KOPT-K1 (cell line): ENCODE results near the gene DHRS13.
"Not testable (repeated sequence)": the region's sequence is repeated elsewhere in the genome, so short reads cannot be mapped to it uniquely, and the experiment has no call there.

Experiments
- H3K27ac ChIP-seq: fragments of 200-600 bp; sonication (generic); 2 replicates; pipeline ENCODE4 v1.5.1; 2016; ENCODE audit warnings: antibody characterized with exemption, mild to moderate bottlenecking, low read depth, low read length; ENCODE audit not compliant: poor library complexity, severe bottlenecking
- H3K36me3 ChIP-seq: fragments of 200-600 bp; sonication (generic); 2 replicates; pipeline ENCODE4 v1.5.1; 2017; ENCODE audit warnings: antibody characterized with exemption, mild to moderate bottlenecking, low read length, moderate library complexity; ENCODE audit not compliant: insufficient read depth
- H3K9me3 ChIP-seq: fragments of 200-600 bp; sonication (generic); 2 replicates; pipeline ENCODE4 v1.5.1; 2017; ENCODE audit warnings: antibody characterized with exemption, low read length, mild to moderate bottlenecking; ENCODE audit not compliant: insufficient read depth, poor library complexity, severe bottlenecking

The DHRS13 gene

DNA sequence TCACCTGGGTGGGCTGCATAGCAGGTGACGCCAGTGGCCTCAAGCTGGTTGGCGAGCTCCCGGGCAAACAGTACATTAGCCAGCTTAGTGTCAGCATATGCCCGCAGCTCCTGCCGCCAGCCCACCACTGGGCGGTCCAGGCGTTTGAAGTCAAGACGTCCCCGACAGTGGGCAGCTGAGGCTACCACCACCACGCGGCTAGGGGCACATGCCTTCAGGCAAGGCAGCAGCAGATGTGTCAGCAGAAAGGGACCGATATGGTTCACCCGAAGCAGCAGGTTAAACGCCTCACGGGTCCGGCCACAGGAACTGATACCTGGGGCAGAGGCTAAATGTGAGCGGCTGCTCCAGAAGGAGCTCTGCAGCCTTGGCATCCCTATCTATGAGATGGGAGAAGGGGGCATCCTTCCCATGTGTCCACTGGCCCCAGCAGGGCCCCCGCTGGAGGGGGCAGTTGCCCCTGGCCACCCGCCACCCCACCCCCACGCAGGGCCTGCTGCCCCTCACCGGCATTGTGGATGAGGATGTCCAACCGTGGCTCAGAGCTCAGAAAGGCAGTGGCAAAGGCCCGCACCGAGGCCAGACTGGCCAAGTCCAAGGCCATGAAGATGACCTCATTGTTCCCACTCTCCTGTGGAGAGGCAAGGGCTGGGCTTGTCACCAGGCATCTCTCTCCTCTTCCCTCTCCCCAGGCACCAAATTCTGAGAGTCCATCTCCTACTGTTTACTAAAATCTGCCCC, 1.7 kb downstream of the DHRS13 start:
- peak overlapping the region; percentile 76 for H3K27ac ChIP-seq
- H3K9me3 ChIP-seq: no peaks in the 10 kb centered on the region
- peaks cover 21% of the 10 kb centered on the region for H3K36me3 ChIP-seq

DNA sequence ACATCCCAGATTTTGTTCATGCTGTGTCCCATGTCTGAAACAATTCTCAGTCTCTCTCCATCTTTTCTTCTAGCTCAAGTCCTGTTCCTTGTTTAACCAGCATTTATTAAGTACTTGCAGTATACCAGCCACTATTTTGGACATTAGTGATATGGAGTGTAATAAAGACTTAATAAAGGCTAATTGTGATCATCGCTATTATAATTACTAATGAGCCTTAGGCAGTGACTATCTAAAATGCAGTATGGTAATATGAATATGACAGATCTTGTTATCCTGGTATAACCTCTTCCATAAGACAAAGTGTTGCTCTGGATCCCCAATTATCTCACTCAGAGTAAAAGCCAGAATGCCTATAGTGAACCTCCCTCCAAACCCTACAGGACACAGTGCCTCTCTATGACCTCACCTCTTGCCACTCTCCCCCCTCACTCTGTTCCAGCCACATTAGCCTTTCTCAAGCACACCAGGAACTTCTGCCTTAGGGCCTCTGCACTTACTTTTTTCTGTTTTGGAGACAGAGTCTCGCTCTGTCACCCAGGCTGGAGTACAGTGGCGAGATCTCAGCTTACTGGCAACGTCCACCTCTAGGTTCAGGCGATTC, 3.6 kb downstream of the DHRS13 start:
- H3K36me3 ChIP-seq: peaks cover 11% of the 10 kb centered on the region; the same call in 1 of the 2 replicates
- H3K9me3 ChIP-seq: no peaks in the 10 kb centered on the region
- no peak overlapping the region for H3K27ac ChIP-seq

DNA sequence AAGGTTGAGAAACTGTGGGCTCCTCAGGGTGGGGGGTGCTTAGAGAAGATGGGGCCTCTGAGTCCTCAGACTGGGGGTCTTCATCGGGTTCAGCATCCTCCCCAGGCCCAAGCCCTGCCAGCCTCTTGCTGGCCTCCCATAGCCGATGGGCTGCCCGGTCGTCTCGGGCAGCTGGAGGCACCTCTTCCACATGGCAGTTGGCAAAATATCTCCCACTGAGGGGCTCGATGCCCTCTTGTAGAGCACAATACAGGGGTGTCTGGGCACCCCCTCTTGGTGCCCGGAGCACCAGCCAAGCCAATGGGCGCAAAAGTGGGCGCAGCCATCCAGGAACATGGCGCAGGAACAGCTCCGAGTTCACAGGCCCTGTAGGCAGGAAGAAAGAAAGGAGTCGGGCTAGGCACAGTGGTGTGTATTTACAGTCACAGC, 4.3 kb downstream of the DHRS13 start:
- H3K9me3 ChIP-seq: no peaks in the 10 kb centered on the region
- H3K27ac ChIP-seq: no peak overlapping the region
- H3K36me3 ChIP-seq: peaks cover 11% of the 10 kb centered on the region; the same call in 1 of the 2 replicates

DNA sequence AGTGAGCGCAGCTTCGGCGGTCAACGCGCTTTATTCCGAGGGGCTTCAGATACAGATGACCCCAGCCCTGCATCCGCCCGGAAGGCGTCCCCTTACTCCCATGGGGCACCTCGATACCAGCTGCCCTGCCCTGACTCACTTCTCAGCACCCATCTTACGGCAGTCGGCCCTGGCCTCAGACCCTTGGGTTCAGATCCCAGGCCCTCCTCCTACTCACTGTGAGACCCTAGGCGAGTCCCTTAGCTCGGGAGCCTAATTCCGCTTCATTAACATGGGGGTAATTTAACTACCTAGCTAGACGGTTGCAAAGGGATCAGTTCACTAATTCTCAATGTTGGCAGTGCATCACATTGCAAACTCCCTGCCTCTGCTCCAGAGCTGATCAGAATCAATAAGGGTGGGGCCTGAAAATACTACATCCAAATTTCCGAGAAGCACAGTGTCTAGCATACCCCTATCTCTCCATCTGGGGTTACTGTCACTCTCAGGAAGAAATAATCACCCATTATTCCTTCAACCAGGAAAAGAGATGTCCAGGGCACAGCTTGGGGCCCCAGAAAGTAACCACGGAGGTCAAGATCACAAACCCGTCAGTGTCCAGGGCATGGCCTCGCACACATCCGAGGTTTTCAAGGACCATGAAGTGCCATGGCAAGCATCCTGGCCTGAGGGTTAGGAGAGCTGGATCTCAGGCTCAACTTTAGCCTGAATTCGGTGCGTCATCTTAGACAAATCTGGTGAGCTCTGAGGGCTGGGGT, 4.9 kb downstream of the DHRS13 start:
- Histone ChIP-seq H3K27ac (peak overlapping the region; percentile 72), H3K36me3 (peaks cover 11% of the 10 kb centered on the region; the same call in 1 of the 2 replicates), H3K9me3 (no peaks in the 10 kb centered on the region)

DNA sequence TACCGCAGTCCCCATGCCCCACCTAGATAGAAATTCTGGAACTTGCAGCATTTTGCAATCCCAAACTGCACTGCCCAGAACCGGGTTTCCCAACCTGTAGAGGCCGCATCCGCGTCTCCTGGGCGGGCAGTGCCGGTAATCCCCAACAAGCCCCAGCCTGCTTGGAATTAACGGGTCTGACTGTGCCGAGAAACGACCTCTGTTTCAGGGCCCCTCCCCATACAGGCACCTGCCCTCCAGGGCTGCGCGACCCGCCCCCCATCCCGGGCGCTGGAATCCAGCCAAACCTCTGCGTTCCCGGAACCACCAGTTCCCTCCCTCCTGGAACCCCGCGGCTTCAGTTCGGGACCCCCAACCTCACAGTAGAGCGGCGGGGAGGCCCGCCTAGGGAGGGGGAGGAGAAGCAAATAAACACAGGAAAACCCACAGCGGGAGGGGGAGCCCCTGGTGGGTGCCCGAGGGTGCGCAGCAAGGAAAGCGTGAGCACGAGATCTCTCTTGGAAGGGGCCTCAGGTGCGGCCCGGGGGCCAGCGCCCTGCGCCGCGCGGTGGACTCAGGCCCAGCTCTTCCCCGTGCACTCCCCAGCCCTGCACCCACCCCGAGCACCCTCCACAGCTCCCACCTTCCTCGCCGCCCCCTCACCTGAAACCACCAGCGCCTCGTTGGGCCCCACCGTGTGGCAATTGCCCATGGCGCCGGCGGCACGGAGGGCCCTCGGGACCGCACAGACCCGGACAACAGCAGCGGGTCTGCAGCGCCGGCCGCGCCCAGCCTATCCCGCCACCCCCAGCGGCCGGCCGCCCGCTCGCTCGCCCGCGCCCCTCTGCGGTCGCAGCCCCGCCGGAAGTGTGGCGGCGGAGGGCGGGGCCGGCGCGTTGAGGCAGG, 5.8 kb downstream of the DHRS13 start, which contains the start of gene FLOT2:
Gene FLOT2 (minus strand): TSS at position 850 of the 885 bp plus-strand sequence. CDS start 159 bp downstream, at position 691.
- Histone ChIP-seq H3K9me3 (no peaks in the 10 kb centered on the region), H3K36me3 (peaks cover 11% of the 10 kb centered on the region; the same call in 1 of the 2 replicates), H3K27ac (peak within 1 kb of the TSS; percentile 72)

DNA sequence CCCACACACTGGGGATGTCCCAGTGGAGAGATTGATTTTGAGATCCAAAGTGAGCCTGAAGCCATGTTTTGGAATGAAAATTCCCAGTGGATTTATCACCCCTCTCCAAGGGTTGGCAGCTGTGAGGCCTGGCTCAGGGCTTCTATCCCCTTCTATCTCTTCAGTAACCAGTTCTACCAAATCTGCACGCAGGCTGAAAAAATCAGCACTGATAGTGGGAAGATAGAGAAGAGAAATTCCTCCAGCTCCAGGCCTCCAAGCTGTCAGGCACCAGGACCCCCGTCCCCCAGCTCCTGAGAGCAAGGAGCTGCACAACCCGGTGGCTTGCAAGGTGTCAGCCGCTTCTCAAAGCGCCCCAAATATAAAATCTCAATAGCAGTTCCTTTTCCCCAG, 6.4 kb downstream of the DHRS13 start:
- no peaks in the 10 kb centered on the region for H3K9me3 ChIP-seq
- peaks cover 11% of the 10 kb centered on the region; the same call in 1 of the 2 replicates for H3K36me3 ChIP-seq
- peak overlapping the region; percentile 72 for H3K27ac ChIP-seq

DNA sequence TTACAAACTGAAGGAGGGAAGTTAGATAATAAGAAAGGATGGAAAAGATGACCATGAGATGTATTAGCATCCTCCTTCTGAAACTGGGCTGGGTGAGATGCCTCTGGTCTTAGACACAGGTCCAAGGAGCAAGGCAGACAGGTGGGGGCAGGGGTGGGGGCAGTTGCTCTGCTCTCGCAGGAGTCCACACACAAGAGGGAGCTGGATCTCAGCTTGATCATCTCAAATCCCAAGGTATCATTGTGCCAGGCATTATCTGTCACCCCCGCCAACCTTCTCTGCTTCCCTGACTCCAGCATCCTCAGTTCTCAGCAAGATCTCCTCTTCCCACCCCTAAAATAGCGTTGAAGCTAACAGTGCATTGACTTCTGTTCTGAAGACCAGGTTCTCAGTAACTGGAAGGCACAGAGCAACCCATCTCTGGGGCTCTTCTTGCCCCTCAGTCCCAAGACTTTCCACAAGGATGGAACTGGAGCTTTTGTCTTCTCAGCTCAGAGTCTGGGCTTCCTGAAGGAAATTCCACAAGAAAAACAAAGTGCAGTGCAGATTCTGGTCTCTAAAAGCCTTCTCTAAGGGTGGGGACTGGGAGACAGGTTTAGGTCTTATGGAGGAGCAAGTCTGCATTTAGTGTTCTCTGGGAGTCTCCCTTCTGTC, 7.0 kb downstream of the DHRS13 start:
- no peaks in the 10 kb centered on the region for H3K9me3 ChIP-seq
- H3K27ac ChIP-seq: no peak overlapping the region
- peaks cover 8% of the 10 kb centered on the region; the same call in 1 of the 2 replicates for H3K36me3 ChIP-seq

DNA sequence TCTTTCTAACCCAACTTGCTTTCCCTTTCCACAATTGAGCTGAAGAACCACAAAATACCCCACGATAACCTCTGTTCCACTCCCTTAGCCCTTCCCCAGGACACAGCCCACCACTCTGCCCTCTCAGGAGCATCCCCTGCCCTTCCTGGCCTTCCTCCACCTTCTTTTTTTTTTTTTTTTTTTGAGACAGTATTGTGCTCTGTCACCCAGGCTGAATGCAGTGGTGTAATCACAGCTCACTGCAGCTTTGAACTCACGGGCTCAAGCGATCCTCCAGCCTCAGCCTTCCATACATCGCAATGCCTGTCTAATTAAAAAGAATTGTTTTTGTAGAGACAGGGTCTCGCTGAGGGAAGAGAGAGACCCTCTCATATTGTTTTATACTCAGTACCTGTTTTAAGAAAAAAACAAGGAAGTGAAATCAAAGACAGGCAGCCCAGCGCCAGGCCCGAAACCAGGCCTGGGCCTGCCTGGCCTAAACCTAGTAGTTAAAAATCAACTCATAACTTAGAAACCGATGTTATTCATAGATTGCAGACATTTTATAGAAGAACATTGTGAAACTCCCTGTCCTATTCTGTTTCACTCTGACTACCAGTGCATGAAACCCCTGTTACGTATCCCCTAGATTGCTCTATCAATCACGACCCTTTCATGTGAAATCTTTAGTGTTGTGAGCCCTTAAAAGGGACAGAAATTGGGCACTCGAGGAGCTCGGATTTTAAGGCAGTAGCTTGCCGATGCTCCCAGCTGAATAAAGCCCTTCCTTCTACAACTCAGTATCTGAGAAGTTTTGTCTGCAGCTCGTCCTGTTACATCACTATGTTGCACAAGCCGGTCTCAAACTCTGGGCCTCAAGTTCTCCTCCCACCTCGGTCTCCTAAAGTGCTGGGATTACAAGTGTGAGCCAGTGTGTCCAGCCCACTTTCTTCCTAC, 9.4 kb downstream of the DHRS13 start:
- H3K36me3 ChIP-seq, H3K9me3 ChIP-seq: not testable (repeated sequence)
- peak overlapping the region; percentile 1 for H3K27ac ChIP-seq

DNA sequence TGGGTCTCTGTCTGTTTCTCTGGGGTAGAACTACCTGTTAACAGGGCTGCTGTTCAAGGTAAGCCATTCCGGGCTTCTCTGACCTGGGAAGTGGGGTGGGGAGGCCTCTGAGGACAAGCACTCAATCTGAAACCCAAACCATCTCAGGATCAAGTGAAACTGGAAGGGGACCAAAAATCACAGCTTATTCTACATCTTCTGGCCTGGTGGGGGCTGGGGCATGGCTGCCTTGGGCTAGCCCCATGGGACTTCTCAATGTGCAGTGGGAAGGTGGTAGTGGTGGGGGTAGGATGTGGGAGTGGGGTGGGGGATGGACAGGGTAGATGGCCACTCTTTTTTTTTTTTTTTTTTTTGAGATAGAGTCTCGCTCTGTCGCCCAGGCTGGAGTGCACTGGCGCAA, 10.9 kb downstream of the DHRS13 start:
- Histone ChIP-seq H3K36me3 (no peaks in the 10 kb centered on the region), H3K27ac (no peak overlapping the region), H3K9me3 (no peaks in the 10 kb centered on the region)

DNA sequence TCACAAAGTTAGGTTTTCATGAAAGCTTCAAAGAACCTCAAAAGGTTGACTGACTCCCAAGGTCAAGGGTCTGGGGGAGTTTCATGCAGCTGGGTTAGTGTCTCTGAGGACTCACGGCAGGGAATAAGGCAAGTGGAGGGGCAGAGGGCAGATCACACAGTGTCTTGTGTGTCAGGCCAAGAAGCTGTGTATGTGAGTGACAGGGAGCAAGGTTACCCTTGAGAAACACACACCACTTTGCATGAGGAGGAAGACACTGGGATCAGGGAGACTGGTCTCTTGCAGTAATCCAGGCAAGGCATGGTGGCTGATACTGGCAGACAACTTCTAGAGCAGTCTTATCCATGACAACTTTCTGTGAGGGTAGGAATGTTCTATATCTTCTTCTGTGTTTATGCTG, 11.7 kb downstream of the DHRS13 start:
- H3K27ac ChIP-seq: no peak overlapping the region

DNA sequence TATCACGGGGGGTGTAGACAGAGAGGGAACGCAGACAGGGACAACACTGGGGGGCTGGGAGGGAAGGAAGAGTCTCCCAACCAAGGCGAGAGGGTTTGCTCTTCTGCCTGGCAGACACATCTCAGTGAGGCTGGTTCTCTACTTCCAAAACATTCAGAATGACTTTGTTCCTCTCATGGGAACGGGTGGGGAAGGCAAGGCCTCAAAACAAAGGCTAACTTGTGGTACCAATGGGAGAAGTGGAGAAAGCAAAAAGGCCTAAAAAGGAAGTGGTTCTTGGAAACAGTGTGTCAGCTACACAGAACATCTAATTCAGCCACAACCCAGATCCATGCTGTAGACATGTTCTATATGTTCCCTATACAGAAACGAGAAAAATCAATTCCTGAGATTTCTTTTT, 12.9 kb downstream of the DHRS13 start:
- H3K9me3 ChIP-seq: no peaks in the 10 kb centered on the region
- no peak overlapping the region for H3K27ac ChIP-seq
- H3K36me3 ChIP-seq: no peaks in the 10 kb centered on the region

More for the DNA sequence above, 11.7 kb downstream of the DHRS13 start:
- Histone ChIP-seq H3K9me3 (no peaks in the 10 kb centered on the region), H3K36me3 (no peaks in the 10 kb centered on the region)

DNA sequence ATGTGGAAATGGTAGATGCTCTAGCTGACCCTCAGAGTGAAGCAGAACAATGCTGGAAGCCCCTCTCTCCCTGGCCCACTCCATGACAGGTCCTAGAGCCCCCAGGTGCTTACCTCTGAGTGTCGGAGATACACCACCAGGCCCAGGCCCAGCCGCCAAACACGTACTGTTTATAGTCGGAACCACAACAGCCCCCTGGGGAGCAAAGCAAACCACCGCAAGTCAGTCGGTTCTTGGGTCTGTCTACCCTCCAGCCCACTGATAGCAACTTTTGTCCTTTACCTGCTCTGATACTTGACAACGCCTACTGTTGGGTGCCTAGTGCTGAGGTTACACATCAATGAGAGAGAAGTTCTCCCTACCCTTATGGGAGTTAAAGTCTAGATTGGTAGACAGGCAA, 14.0 kb downstream of the DHRS13 start:
- no peaks in the 10 kb centered on the region for H3K9me3 ChIP-seq
- no peaks in the 10 kb centered on the region for H3K36me3 ChIP-seq
- no peak overlapping the region for H3K27ac ChIP-seq

DNA sequence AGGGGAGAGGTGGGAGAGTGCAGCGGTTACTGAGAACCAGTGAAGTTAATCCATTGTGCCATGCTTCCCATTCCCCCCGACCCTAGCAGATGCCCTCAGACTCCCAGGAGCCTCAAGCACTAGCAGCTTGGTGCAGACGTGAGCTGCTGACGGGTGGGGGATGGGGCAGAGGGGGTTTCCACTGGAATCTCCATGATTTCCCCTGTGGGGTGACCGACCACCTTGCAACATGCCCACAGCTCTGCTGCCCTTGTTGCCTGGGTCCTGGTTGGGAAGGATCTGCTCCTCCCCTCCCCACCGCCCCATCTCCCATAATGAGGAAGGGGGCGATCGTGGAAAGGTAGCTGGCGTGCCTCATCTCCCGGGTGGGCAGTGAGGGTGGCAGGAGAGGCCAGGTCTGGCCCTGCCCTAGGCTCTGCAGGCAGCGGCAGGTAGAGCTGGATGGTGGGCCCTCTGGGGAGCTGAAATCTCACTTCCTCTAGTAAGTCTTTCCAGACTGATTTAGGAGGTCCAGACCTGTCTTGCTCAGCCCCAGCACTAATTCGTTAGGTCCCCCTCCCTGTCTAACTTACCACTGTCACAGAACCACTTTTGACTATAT, 14.9 kb downstream of the DHRS13 start:
- no peak overlapping the region for H3K27ac ChIP-seq
- H3K36me3 ChIP-seq: 0 out of 2 replicates have a peak, but pooled peaks cover under 1% of the 10 kb centered on the region
- no peaks in the 10 kb centered on the region for H3K9me3 ChIP-seq
